Cardiac ventricle fibroblast (primary cell): Measurements from ENCODE around the gene SMIM8. TPM values are rescaled to one million over a fixed set of nuclear protein-coding genes. Genes with fewer than 3 reads are reported as not detected.

Experiments used
- total RNA-seq: library from RNA; depleted of rRNA; stranded (reverse); fragments of >200 nt; gene quantifications from 2 replicates; pipeline ENCODE4 v1.2.3, GENCODE V29; 2015

The SMIM8 gene, protein sequence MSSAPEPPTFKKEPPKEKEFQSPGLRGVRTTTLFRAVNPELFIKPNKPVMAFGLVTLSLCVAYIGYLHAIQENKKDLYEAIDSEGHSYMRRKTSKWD
- 2.4 and 7.3 TPM in 2 replicates for total RNA-seq

DNA sequence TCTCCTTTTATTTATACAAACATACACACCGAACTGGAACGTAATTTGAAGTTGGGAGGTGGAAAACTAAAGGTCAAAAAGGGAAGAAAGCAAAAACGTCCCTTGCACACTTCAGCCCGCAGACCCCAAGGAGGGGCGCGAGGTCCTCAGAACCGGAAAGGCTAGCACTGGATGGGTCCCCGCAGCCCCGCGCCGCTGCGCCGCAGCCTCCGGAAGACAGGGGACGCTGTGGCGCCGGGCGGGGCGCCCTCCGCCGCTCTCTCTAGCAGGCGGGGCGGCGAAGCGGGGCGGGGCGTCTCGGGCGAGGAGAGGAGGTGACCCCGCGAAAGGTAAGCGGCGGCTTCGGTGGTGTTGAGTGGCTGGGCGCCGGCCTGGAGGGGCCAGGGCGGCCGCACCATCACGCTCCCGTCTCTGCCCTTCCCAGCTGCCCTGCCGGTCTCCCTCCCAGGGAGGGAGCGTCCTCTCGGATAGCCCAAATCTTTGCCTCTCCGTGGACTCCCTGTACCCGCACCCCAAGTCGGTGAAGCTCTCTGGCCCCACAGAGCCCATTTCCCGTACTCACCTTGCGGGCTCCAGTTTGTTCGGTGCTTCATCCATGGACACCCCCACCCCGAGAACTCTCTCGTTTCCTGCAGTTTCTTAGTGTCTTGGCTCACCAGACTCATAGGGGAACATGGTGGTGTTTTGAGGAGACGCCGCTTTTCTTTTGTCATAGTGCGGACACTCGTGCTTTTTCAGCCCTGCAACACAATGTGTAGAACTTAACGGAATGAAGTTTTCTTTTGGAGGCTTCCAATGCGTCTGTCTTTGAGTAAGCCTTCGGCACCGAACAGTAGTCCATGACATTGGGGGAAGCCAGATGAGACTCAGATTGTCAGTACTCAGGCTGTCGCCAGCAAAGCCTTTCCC lies at the start of gene SMIM8:
Gene SMIM8 (plus strand): TSS at position 285 of the 909 bp plus-strand sequence. CDS start 14,444 bp downstream, outside the sequence.

DNA sequence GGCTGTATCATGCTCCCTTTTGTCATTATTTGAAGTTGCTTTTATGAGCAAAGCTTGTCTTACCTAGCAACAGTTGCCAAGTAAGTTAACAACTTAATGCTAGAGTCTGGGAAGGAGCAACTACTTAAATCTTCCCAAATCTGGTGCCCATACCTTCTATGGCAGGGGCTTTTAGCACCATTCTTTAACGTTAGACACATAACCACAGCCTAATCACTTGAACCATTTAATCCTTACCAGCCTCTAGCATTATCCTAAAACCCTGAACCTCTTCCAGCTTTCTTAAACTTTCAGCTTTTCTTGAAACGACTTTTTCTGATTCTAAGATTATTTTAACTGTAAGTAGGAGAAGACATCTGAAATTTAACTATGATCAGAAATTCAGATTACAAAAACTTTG lies 22.3 kb downstream of the SMIM8 start, which contains the start of gene C6orf163:
Gene C6orf163 (plus strand): TSS at position 83 of the 400 bp plus-strand sequence. CDS start 287 bp downstream, at position 370.

Other genes with a start within 250 kb of the SMIM8 start
- not detected in 2 replicates for gene CGA, start 227.5 kb upstream of the SMIM8 start, total RNA-seq
- gene ZNF292, start 167.0 kb upstream of the SMIM8 start, total RNA-seq, result 17.7 and 19.0 TPM in 2 replicates
- not detected in 2 replicates for gene GJB7, start 6.7 kb downstream of the SMIM8 start, total RNA-seq
- 0.44 and 0.68 TPM in 2 replicates for gene C6orf163, start 22.2 kb downstream of the SMIM8 start, total RNA-seq
- gene CFAP206, start 85.4 kb downstream of the SMIM8 start, total RNA-seq, result 0.37 and 1.2 TPM in 2 replicates
- 15.4 and 16.5 TPM in 2 replicates for gene SLC35A1, start 150.4 kb downstream of the SMIM8 start, total RNA-seq